Fibroblast of lung (primary cell): Measurements from ENCODE around the gene BPIFB3. TPM values are rescaled to one million over a fixed set of nuclear protein-coding genes. Genes with fewer than 3 reads are reported as not detected.

Experiments used
- DNase-seq, 2 donors: peaks; one replicate each; pipeline versions ENCODE4 v3.0.0 to v3.0.0-alpha.2; 2010; ENCODE audit warnings: low read depth in 2 of 2
- H2AFZ ChIP-seq: 2 replicates; pipeline ENCODE4 v1.5.1; 2012; ENCODE audit warnings: low read length, control low read depth, inconsistent platforms
- H3K27ac ChIP-seq: 2 replicates; pipeline ENCODE4 v1.5.1; 2011; ENCODE audit warnings: low read length, control low read depth; ENCODE audit not compliant: insufficient read depth
- H3K27me3 ChIP-seq: 2 replicates; pipeline ENCODE4 v1.5.1; 2011; ENCODE audit warnings: mild to moderate bottlenecking, low read length; ENCODE audit not compliant: control insufficient read depth, insufficient read depth
- H3K36me3 ChIP-seq: 2 replicates; pipeline ENCODE4 v1.5.1; 2011; ENCODE audit warnings: low read length; ENCODE audit not compliant: control insufficient read depth, insufficient read depth
- H3K4me1 ChIP-seq: 2 replicates; pipeline ENCODE4 v1.5.1; 2011; ENCODE audit warnings: low read length; ENCODE audit not compliant: control insufficient read depth, insufficient read depth; ENCODE audit errors: extremely low read depth
- H3K4me2 ChIP-seq: 2 replicates; pipeline ENCODE4 v1.5.1; 2011; ENCODE audit warnings: low read length, control low read depth; ENCODE audit not compliant: insufficient read depth; ENCODE audit errors: extremely low read depth
- H3K4me3 ChIP-seq, 4 experiments: fragments of 200-600 bp in 1 of 4; sonication (generic) in 1 of 4; replicated peaks in 1 of 4; 2 replicates each; pipeline ENCODE4 v1.5.1; 2011 to 2016; ENCODE audit warnings: low read length in 4 of 4, low read depth in 3 of 4, mild to moderate bottlenecking in 3 of 4, control low read depth in 2 of 4, inconsistent platforms in 1 of 4, mixed read lengths in 1 of 4; ENCODE audit not compliant: insufficient read depth in 1 of 4; ENCODE audit errors: control extremely low read depth in 1 of 4
- H3K79me2 ChIP-seq: 2 replicates; pipeline ENCODE4 v1.5.1; 2012; ENCODE audit warnings: mild to moderate bottlenecking, low read length, inconsistent platforms; ENCODE audit not compliant: control insufficient read depth, insufficient read depth
- H3K9ac ChIP-seq: 2 replicates; pipeline ENCODE4 v1.5.1; 2011; ENCODE audit warnings: mild to moderate bottlenecking, low read length, control low read depth; ENCODE audit not compliant: insufficient read depth
- H3K9me3 ChIP-seq: 2 replicates; pipeline ENCODE4 v1.5.1; 2012; ENCODE audit warnings: low read depth, low read length; ENCODE audit not compliant: control insufficient read depth, insufficient read depth
- H4K20me1 ChIP-seq: 2 replicates; pipeline ENCODE4 v1.5.1; 2011; ENCODE audit warnings: low read length; ENCODE audit not compliant: control insufficient read depth, insufficient read depth; ENCODE audit errors: extremely low read depth
- CTCF ChIP-seq, 2 donors: IDR thresholded peaks in 1 of 2; conservative IDR thresholded peaks in 1 of 2; 1 replicate in 1 of 2; 2 replicates in 1 of 2; pipeline ENCODE4 v1.5.1; 2011 to 2012; ENCODE audit warnings: low read length in 2 of 2, control low read depth in 1 of 2, inconsistent platforms in 1 of 2, low read depth in 1 of 2, mild to moderate bottlenecking in 1 of 2
- EZH2 ChIP-seq: IDR thresholded peaks from 2 replicates; pipeline ENCODE4 v1.5.1; 2012; ENCODE audit warnings: low read length, control low read depth, mild to moderate bottlenecking; ENCODE audit errors: missing control alignments
- polyA plus RNA-seq, 2 donors: library from polyadenylated mRNA; depleted of rRNA in 1 of 2; stranded (reverse) in 1 of 2; unstranded in 1 of 2; fragments of >200 nt; gene quantifications; 2 replicates each; pipeline ENCODE4 v1.2.1, GENCODE V29; 2011 to 2012; ENCODE audit warnings: missing spikeins in 1 of 2
- total RNA-seq: library from RNA; depleted of rRNA; stranded (reverse); fragments of >200 nt; gene quantifications from 2 replicates; pipeline ENCODE4 v1.2.1, GENCODE V29; 2014

BPIFB3 gene
- total and polyA plus RNA-seq, 2 donors (not counting 1 experiment from before 2014, with no cell fraction given): not detected

- no peak overlapping the region for H3K9ac ChIP-seq
- H3K4me1 ChIP-seq: no peaks in the 10 kb centered on the region
- no peak for TF ChIP-seq EZH2
- no peak for TF ChIP-seq CTCF (conservative IDR thresholded peaks at IDR 0.05 in 1 of 2, IDR thresholded peaks at IDR 0.05 in 1 of 2; ENCODE audit: low read depth in 1 of 2, low read length in 2 of 2)
- no peaks in the 10 kb centered on the region for H3K9me3 ChIP-seq
- no peaks in the 10 kb centered on the region for H3K27me3 ChIP-seq
- H3K4me3 ChIP-seq: no peak overlapping the region
- DNase-seq: no peak
- H3K36me3 ChIP-seq: no peaks in the 10 kb centered on the region
- H2AFZ ChIP-seq: no peak overlapping the region
- no peaks in the 10 kb centered on the region for H3K79me2 ChIP-seq
- H4K20me1 ChIP-seq: no peaks in the 10 kb centered on the region
- H3K27ac ChIP-seq: no peak overlapping the region
- H3K4me2 ChIP-seq: no peak overlapping the region
Observed at GRCh38 chr20:33024609-33025317, 28.9 kb upstream of the BPIFB3 start.

- no peaks in the 10 kb centered on the region for H3K27me3 ChIP-seq
- H3K27ac ChIP-seq: no peak overlapping the region
- no peaks in the 10 kb centered on the region for H3K79me2 ChIP-seq
- H3K4me1 ChIP-seq: no peaks in the 10 kb centered on the region
- TF ChIP-seq EZH2 (no peak), CTCF (conservative IDR thresholded peaks at IDR 0.05 in 1 of 2, IDR thresholded peaks at IDR 0.05 in 1 of 2; ENCODE audit: low read depth in 1 of 2, low read length in 2 of 2) (no peak)
- no peak overlapping the region for H3K4me2 ChIP-seq
- H3K36me3 ChIP-seq: no peaks in the 10 kb centered on the region
- DNase-seq: no peak
- no peaks in the 10 kb centered on the region for H3K9me3 ChIP-seq
- no peak overlapping the region for H3K4me3 ChIP-seq
- H4K20me1 ChIP-seq: no peaks in the 10 kb centered on the region
- H2AFZ ChIP-seq: no peak overlapping the region
- H3K9ac ChIP-seq: no peak overlapping the region
Observed at GRCh38 chr20:33025318-33025876, 28.3 kb upstream of the BPIFB3 start.

GRCh38 chr20:33026072-33026778, 27.5 kb upstream of the BPIFB3 start:
- Histone ChIP-seq H3K27me3 (no peaks in the 10 kb centered on the region), H3K9ac (no peak overlapping the region), H3K36me3 (no peaks in the 10 kb centered on the region), H3K4me1 (no peaks in the 10 kb centered on the region), H3K4me2 (no peak overlapping the region), H3K27ac (no peak overlapping the region), H3K4me3 (no peak overlapping the region), H3K79me2 (no peaks in the 10 kb centered on the region), H4K20me1 (no peaks in the 10 kb centered on the region), H2AFZ (no peak overlapping the region), H3K9me3 (no peaks in the 10 kb centered on the region)
- no peak for TF ChIP-seq EZH2
- TF ChIP-seq CTCF (conservative IDR thresholded peaks at IDR 0.05 in 1 of 2, IDR thresholded peaks at IDR 0.05 in 1 of 2; ENCODE audit: low read depth in 1 of 2, low read length in 2 of 2): no peak
- DNase-seq: no peak
